GM18861 (cell line): ENCODE results near the gene SNX7.

Experiments used
- ATAC-seq: cut with Tn5 transposase; IDR thresholded peaks from one replicate; pipeline ENCODE4 v1.9.1; 2021; ENCODE audit not compliant: unreplicated experiment

Gene SNX7

DNA sequence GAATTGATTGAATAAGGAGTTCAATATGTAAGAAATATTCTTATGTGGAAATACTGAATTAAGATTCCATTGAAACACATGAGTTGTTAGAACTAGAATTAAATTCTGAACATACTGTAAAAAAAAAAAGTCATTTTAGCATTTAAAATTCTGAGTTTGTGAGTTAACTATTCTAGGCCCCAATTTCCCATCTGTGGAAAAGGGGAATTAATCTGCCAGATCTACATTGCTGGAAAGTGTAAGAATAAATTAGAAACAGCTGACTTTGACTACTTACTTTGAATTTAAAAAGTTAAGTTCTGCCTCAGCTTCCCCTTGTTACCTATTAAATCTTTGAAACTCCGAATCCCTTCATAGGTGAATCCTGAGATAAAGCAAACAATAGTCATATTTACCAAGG, 103.0 kb downstream of the SNX7 start:
- ATAC-seq: no peak

DNA sequence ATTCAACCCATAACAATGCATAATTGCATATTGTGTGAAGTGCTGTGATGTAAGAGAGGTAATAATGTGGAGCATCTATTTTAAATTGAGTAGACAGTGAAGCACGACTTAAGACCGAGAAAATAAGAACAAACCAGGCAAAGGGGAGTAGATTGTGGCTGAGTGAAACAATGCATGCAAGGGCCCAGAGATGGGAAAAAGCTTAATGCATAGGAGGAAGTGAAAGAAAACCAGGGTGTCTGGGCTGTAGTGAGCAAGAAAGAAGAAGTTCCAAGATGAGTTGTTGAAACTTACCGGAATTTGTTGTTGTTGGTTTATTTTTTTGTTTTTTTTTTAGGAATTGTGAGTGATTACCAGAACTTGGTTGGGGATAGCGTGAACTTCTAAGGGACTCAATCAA, 104.7 kb downstream of the SNX7 start:
- ATAC-seq: peak; percentile 88

GRCh38 chr1:98769162-98769561, 107.6 kb downstream of the SNX7 start:
- no peak for ATAC-seq

DNA sequence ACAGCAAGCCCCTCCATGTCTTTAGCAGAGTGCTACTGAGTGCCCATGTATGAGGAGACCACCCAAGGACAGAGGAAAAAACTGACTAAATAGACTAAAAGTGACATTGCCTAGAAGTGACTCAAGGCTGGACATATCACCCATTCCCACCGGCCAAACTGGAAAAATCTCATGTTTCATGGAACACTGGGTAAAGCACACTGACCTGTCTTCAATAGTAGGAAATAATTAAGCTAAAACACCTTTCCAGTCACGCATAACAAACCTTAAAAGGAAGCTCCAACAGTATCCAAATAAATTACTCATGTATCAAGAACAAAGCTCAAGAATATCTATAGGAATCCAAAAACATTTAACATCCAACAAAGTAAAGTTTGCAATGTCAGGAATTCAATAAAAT, 120.4 kb downstream of the SNX7 start:
- ATAC-seq: no peak

DNA sequence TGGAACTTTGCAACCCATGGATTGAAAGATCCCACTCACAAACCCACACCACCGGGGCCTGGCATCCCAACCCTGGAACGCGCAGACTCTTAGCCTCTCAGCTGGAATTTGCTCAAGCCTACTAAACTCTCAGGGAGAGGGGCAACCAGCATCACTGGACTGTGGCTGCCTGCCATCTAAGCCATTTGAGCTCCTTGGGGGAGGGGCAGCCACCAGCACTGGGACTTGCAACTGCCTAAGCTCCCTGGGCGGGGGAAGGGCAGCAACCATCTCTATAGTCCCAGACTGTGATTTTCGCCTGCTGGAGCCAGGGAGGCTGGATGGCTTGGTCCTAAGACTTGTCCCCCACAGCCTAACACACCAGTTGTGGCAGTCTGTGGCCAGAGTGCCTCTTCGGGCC, 122.3 kb downstream of the SNX7 start:
- ATAC-seq: no peak

- no peak for ATAC-seq
These were observed 130.0 kb downstream of the SNX7 start for GRCh38 chr1:98791498-98791897.

- ATAC-seq: no peak
These were observed 130.6 kb downstream of the SNX7 start for GRCh38 chr1:98792123-98792522.

DNA sequence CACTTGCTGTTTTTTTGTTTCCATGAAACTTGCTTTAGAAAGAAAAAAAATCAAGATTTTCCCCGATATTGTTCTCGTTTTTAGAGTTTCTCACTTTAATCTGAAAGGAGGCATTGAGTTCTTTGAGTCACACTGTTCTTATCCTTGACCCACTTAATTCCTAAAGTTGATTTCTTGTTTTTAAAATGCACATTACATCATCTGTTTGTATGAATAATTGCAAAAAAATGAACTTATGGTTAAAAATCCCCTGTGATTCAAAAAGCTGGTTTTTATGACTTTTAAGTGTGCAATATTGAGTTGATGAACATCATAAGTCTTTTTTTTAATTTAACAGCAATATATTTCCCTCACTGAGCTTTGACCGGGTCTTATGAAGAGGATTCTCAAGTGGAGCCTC, 131.6 kb downstream of the SNX7 start:
- no peak for ATAC-seq

- ATAC-seq: peak; percentile 99
These were observed 132.8 kb downstream of the SNX7 start for GRCh38 chr1:98794196-98794886.

- ATAC-seq: no peak
These were observed 134.5 kb downstream of the SNX7 start for GRCh38 chr1:98796049-98796448.

DNA sequence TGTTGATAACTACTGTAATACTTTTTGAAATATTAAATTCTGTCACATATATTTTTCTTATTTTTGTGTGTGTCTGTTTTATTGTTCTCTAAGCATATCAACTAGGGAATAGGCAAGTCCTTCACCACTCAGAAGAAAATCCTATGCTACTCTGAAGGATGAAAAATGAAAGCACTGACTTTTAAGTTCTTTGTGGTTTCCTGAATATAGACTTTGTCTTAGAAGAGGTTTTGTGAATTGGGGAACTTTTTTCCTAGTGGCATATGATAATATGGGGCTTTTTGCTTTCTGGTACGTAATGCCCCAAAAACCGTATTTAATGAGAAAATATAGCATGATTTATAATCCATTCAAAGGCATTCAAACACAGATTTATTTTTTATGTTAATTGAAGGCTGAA, 136.0 kb downstream of the SNX7 start:
- no peak for ATAC-seq
